ENCODE data around the gene TNFSF13.

Gene TNFSF13

DNA sequence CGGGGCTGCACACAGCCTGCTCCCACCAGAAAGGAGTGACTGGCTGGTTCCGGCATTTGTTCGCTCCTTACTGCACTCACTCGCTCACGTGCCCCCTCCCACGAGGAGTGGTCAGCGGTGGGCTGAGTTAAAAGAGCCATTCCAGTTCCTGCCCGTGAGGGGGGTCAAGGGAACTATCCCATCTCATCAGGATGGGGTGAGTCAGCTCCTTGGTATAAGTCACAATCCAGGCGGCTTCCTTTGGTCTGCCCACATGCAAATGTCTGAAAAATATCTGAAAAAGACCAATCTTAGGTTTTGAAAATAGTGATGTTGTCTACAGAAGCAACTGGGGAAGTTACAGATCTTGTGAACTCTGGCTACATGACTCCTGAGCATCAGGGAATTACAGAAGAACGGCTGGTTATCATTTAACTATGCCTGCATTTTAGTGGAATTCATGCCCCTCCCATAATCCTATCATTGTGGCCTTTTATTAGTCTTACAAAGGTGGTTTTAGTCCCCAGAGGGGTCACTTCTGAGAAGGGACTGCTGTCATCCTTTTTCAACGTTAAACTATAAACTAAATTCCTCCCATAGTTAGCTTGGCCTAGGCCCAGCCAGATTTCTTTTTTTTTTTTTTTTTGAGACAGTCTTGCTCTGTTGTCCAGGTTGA is 19.5 kb upstream of the TNFSF13 start:
- DNase-seq (ENCODE audit: low read depth), result no peak
- TF ChIP-seq, protein P1, sequence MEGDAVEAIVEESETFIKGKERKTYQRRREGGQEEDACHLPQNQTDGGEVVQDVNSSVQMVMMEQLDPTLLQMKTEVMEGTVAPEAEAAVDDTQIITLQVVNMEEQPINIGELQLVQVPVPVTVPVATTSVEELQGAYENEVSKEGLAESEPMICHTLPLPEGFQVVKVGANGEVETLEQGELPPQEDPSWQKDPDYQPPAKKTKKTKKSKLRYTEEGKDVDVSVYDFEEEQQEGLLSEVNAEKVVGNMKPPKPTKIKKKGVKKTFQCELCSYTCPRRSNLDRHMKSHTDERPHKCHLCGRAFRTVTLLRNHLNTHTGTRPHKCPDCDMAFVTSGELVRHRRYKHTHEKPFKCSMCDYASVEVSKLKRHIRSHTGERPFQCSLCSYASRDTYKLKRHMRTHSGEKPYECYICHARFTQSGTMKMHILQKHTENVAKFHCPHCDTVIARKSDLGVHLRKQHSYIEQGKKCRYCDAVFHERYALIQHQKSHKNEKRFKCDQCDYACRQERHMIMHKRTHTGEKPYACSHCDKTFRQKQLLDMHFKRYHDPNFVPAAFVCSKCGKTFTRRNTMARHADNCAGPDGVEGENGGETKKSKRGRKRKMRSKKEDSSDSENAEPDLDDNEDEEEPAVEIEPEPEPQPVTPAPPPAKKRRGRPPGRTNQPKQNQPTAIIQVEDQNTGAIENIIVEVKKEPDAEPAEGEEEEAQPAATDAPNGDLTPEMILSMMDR (IDR thresholded peaks at IDR 0.05; ENCODE audit: low read depth, low read length, missing control alignments), result no peak
- H3K4me3 ChIP-seq (ENCODE audit: low read depth, low read length), result no peak overlapping the region

DNA sequence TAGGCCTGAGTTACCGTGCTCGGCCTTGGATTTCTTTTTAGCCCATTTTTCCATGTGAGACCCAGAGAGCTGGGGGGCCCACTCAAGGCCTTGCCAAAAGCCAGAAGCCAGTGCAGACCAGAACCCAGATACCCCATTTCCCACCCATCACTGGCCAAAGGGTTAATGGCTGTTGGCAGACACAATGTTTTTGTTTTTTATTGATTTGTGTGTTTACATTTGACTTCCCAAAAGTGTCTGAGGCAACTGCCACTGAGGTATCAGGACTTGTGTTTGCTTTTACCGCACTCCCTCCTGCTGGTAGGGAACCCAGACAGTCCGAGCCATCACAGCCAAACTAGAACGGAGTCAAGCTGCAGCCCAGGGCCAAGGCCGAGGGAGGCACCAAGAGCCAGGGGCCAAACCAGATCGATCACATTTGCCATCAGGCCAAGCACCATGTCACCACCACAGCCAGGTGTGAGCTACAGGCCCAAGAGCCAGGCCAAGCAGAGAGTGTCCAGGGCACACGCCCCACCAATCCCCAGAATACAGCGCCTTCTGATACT is 17.4 kb upstream of the TNFSF13 start:
- no peak for DNase-seq (ENCODE audit: low read depth)
- TF ChIP-seq, protein P1 (IDR thresholded peaks at IDR 0.05; ENCODE audit: low read depth, low read length, missing control alignments), result no peak
- no peak overlapping the region for H3K4me3 ChIP-seq (ENCODE audit: low read depth, low read length)

DNA sequence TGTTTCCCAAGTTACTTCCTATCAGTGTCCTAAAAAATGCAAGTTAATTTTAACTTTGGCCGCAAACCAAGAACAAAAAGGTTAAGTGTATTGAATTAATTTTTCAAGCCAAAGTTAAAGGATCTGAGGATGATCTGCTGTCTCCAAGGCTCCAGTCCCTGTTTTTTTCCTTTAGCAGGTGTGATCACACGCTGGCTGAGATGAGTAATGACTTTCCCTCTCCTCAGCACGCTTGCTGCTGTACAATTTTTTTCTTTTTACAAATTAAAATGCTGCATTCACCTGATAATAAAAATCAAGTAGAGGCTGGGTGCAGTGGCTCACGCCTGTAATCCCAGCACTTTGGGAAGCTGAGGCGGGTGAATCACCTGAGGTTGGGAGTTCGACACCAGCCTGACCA is 13.6 kb upstream of the TNFSF13 start:
- no peak overlapping the region for H3K4me3 ChIP-seq (ENCODE audit: low read depth, low read length)
- TF ChIP-seq, protein P1 (IDR thresholded peaks at IDR 0.05; ENCODE audit: low read depth, low read length, missing control alignments), result no peak
- DNase-seq (ENCODE audit: low read depth), result no peak

- no peak for DNase-seq (ENCODE audit: low read depth)
- peak within 1 kb of the TSS; percentile 58 for H3K4me3 ChIP-seq (ENCODE audit: low read depth, low read length)
- TF ChIP-seq, protein P1 (IDR thresholded peaks at IDR 0.05; ENCODE audit: low read depth, low read length, missing control alignments), result no peak
These were observed 9.8 kb upstream of the TNFSF13 start, which contains the start of gene TNFSF12 for GRCh38 chr17:7548585-7549400. TNFSF12 (plus strand) TSS chr17:7549058; CDS start chr17:7549154, 96 bp downstream.

GRCh38 chr17:7549401-7550055 is 9.0 kb upstream of the TNFSF13 start:
- no peak for DNase-seq (ENCODE audit: low read depth)
- TF ChIP-seq, protein P1 (IDR thresholded peaks at IDR 0.05; ENCODE audit: low read depth, low read length, missing control alignments), result no peak
- peak overlapping the region; percentile 14; the same call in 1 of the 2 replicates for H3K4me3 ChIP-seq (ENCODE audit: low read depth, low read length)

- no peak overlapping the region for H3K4me3 ChIP-seq (ENCODE audit: low read depth, low read length)
- TF ChIP-seq, protein P1 (IDR thresholded peaks at IDR 0.05; ENCODE audit: low read depth, low read length, missing control alignments), result no peak
- DNase-seq (ENCODE audit: low read depth), result no peak
These were observed 8.2 kb upstream of the TNFSF13 start for GRCh38 chr17:7550344-7550743.
